ENCODE measurements around the gene PSMD12. TPM values are rescaled to one million over a fixed set of nuclear protein-coding genes. Genes with fewer than 3 reads are reported as not detected.

Gene PSMD12
- total and polyA plus RNA-seq, 2 donors (not counting 3 experiments of a cell fraction or from before 2014, with no cell fraction given), result 14.1 to 73.0 TPM

GRCh38 chr17:67414559-67414958, 48.2 kb upstream of the PSMD12 start:
- Histone ChIP-seq H3K9ac (replicated peaks; ENCODE audit: extremely low read depth, insufficient read depth, low read length) (no peak overlapping the region), H3K9me1 (replicated peaks; ENCODE audit: control insufficient read depth, extremely low read depth, insufficient read depth, low read length) (no peaks in the 10 kb centered on the region), H3K4me1 (ENCODE audit: control insufficient read depth, extremely low read depth, insufficient read depth, low read length) (no peaks in the 10 kb centered on the region), H2AFZ (ENCODE audit: low read depth, low read length) (no peak overlapping the region), H4K20me1 (replicated peaks; ENCODE audit: control insufficient read depth, extremely low read depth, insufficient read depth, low read length) (peaks cover 2% of the 10 kb centered on the region), H3K4me3 (replicated peaks in 1 of 3; ENCODE audit: insufficient read depth in 1 of 3, low read depth in 1 of 3, low read length in 3 of 3) (no peak overlapping the region), H3K79me2 (ENCODE audit: control insufficient read depth, insufficient read depth, low read length) (no peaks in the 10 kb centered on the region), H3K36me3 (ENCODE audit: control insufficient read depth in 2 of 2, extremely low read depth in 1 of 2, insufficient read depth in 2 of 2, low read length in 2 of 2) (no peaks in the 10 kb centered on the region), H3K27ac (ENCODE audit: insufficient read depth, low read depth, low read length) (no peak overlapping the region), H3K9me3 (replicated peaks; ENCODE audit: control insufficient read depth, insufficient read depth, low read length) (no peaks in the 10 kb centered on the region), H3K4me2 (ENCODE audit: insufficient read depth, low read length) (no peak overlapping the region), H3K27me3 (ENCODE audit: control insufficient read depth in 2 of 2, insufficient read depth in 2 of 2, low read length in 2 of 2) (no peaks in the 10 kb centered on the region)
- FAIRE-seq (no peak), DNase-seq (ENCODE audit: low read depth, low spot score) (no peak)
- ChIA-PET CTCF (no interaction called here), POLR2A (no interaction called here)
- no peak for TF ChIP-seq MYC (IDR thresholded peaks at IDR 0.05; ENCODE audit: low read depth, low read length)
- TF ChIP-seq EZH2 (IDR thresholded peaks at IDR 0.05; ENCODE audit: borderline replicate concordance, low read depth, low read length, severe bottlenecking), result no peak
- TF ChIP-seq GATA2 (IDR thresholded peaks at IDR 0.05; ENCODE audit: insufficient read depth, insufficient read length, low read depth, low read length), result no peak
- no peak for TF ChIP-seq FOS (IDR thresholded peaks at IDR 0.05; ENCODE audit: borderline replicate concordance, insufficient read depth, low read length)
- TF ChIP-seq, protein P1, sequence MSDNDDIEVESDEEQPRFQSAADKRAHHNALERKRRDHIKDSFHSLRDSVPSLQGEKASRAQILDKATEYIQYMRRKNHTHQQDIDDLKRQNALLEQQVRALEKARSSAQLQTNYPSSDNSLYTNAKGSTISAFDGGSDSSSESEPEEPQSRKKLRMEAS (IDR thresholded peaks at IDR 0.05; ENCODE audit: insufficient read depth, insufficient read length), result no peak
- intact Hi-C loops (cut with micrococcal nuclease), result no loop called here
- BruUV-seq (replicated peaks), result no TSS peak
- dilution Hi-C loops (cut with MboI; ENCODE audit: extremely low pct_ligation_motif_present, low sequenced_read_pairs), result no loop called here

- intact Hi-C loops (cut with micrococcal nuclease), result no loop called here
- BruUV-seq (replicated peaks), result no TSS peak
- Histone ChIP-seq H3K79me2 (ENCODE audit: control insufficient read depth, insufficient read depth, low read length) (no peaks in the 10 kb centered on the region), H3K9me1 (replicated peaks; ENCODE audit: control insufficient read depth, extremely low read depth, insufficient read depth, low read length) (no peaks in the 10 kb centered on the region), H3K9me3 (replicated peaks; ENCODE audit: control insufficient read depth, insufficient read depth, low read length) (no peaks in the 10 kb centered on the region), H3K4me1 (ENCODE audit: control insufficient read depth, extremely low read depth, insufficient read depth, low read length) (no peaks in the 10 kb centered on the region), H3K27ac (ENCODE audit: insufficient read depth, low read depth, low read length) (no peak overlapping the region), H3K36me3 (ENCODE audit: control insufficient read depth in 2 of 2, extremely low read depth in 1 of 2, insufficient read depth in 2 of 2, low read length in 2 of 2) (no peaks in the 10 kb centered on the region), H3K27me3 (ENCODE audit: control insufficient read depth in 2 of 2, insufficient read depth in 2 of 2, low read length in 2 of 2) (no peaks in the 10 kb centered on the region), H4K20me1 (replicated peaks; ENCODE audit: control insufficient read depth, extremely low read depth, insufficient read depth, low read length) (peaks cover 2% of the 10 kb centered on the region), H3K4me3 (replicated peaks in 1 of 3; ENCODE audit: insufficient read depth in 1 of 3, low read depth in 1 of 3, low read length in 3 of 3) (no peak overlapping the region), H2AFZ (ENCODE audit: low read depth, low read length) (no peak overlapping the region), H3K4me2 (ENCODE audit: insufficient read depth, low read length) (no peak overlapping the region), H3K9ac (replicated peaks; ENCODE audit: extremely low read depth, insufficient read depth, low read length) (no peak overlapping the region)
- DNase-seq (ENCODE audit: low read depth, low spot score) (no peak), FAIRE-seq (no peak)
- no peak for TF ChIP-seq MYC (IDR thresholded peaks at IDR 0.05; ENCODE audit: low read depth, low read length)
- TF ChIP-seq POLR2A (IDR thresholded peaks at IDR 0.05; ENCODE audit: low read depth, low read length), result no peak
- no peak for TF ChIP-seq POLR2AphosphoS5 (IDR thresholded peaks at IDR 0.05; ENCODE audit: insufficient read depth, low read depth, low read length)
- no peak for TF ChIP-seq EZH2 (IDR thresholded peaks at IDR 0.05; ENCODE audit: borderline replicate concordance, low read depth, low read length, severe bottlenecking)
- TF ChIP-seq, protein P2, sequence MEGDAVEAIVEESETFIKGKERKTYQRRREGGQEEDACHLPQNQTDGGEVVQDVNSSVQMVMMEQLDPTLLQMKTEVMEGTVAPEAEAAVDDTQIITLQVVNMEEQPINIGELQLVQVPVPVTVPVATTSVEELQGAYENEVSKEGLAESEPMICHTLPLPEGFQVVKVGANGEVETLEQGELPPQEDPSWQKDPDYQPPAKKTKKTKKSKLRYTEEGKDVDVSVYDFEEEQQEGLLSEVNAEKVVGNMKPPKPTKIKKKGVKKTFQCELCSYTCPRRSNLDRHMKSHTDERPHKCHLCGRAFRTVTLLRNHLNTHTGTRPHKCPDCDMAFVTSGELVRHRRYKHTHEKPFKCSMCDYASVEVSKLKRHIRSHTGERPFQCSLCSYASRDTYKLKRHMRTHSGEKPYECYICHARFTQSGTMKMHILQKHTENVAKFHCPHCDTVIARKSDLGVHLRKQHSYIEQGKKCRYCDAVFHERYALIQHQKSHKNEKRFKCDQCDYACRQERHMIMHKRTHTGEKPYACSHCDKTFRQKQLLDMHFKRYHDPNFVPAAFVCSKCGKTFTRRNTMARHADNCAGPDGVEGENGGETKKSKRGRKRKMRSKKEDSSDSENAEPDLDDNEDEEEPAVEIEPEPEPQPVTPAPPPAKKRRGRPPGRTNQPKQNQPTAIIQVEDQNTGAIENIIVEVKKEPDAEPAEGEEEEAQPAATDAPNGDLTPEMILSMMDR (IDR thresholded peaks at IDR 0.05; ENCODE audit: extremely low read depth in 1 of 2, insufficient read depth in 1 of 2, low read depth in 1 of 2, low read length in 2 of 2), result no peak
- no peak for TF ChIP-seq JUN (IDR thresholded peaks at IDR 0.05; ENCODE audit: borderline replicate concordance, insufficient read depth, insufficient read length, low read depth)
- TF ChIP-seq, protein P1 (IDR thresholded peaks at IDR 0.05; ENCODE audit: insufficient read depth, insufficient read length), result no peak
- no peak for TF ChIP-seq FOS (IDR thresholded peaks at IDR 0.05; ENCODE audit: borderline replicate concordance, insufficient read depth, low read length)
- TF ChIP-seq GATA2 (IDR thresholded peaks at IDR 0.05; ENCODE audit: insufficient read depth, insufficient read length, low read depth, low read length), result no peak
- CTCF ChIA-PET, result no interaction called here
- dilution Hi-C loops (cut with MboI; ENCODE audit: extremely low pct_ligation_motif_present, low sequenced_read_pairs), result no loop called here
- POLR2A ChIA-PET, result no interaction called here
Observed at GRCh38 chr17:67414130-67414529, 47.8 kb upstream of the PSMD12 start.
